DMS 273 (cell line): ENCODE measurements around the gene CNTNAP4.

ENCODE experiments used
- DNase-seq: peaks from one replicate; lab custom pipeline; 2025; ENCODE audit not compliant: unreplicated experiment; lab: John Stamatoyannopoulos, UW

The CNTNAP4 gene

GRCh38 chr16:76486740-76487139, 209.5 kb downstream of the CNTNAP4 start:
- DNase-seq: no peak

DNA sequence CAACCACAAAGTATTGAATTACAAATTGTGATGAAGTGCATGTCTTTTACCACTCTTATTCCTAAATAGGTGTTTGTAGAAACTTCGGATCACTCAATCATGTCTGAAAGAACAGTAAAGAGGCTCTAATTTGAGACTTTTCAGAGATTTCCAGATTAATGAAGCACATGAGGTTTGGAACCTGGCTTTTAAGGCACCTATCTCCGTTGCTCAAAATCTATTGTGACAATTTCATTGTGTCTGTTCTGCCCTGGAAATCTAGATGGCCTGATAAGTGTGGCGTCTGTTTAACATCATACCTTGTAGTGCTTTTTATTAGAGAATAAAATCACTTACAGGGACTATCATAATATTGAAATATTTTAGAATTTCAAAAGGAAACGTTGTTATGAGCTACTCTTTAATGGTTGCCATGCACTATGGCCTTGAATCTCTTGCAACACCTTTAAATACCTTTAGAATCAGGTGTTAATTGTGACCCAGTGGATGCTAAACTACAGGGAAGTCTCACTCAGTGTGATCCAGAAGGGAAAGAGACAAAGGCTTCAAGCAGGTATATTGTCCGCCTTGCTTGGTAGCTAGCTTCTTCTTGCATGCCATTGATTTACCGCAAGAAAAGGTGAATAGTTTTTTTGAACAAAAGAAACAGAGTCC, 210.3 kb downstream of the CNTNAP4 start:
- no peak for DNase-seq

- DNase-seq: no peak
Observed at GRCh38 chr16:76488065-76488417, 210.8 kb downstream of the CNTNAP4 start.

- no peak for DNase-seq
Observed at GRCh38 chr16:76490036-76490639, 212.9 kb downstream of the CNTNAP4 start.

- DNase-seq: no peak
Observed at GRCh38 chr16:76500006-76500405, 222.8 kb downstream of the CNTNAP4 start.

- no peak for DNase-seq
Observed at GRCh38 chr16:76502063-76502462, 224.9 kb downstream of the CNTNAP4 start.

DNA sequence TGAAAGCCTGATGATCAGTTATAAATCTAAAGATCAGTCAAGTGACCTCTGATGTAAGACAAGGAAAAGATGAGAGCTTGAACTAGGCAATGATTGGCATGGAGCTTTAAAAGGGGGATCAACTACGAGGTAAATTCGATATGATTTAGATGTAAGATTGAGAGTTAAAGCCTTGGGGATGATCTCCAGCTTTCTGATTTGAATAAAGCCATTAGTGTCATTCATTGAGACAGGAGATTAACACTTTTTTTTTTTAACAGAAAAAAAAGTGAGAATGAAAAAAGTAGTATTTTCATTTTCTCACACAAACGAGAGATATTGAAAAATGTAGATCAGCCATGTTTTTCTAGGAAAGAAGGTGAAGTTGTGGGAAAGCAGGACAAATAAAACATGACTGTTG, 225.4 kb downstream of the CNTNAP4 start:
- DNase-seq: no peak

GRCh38 chr16:76503091-76503490, 225.9 kb downstream of the CNTNAP4 start:
- no peak for DNase-seq

- no peak for DNase-seq
Observed at GRCh38 chr16:76511203-76511602, 234.0 kb downstream of the CNTNAP4 start.

DNA sequence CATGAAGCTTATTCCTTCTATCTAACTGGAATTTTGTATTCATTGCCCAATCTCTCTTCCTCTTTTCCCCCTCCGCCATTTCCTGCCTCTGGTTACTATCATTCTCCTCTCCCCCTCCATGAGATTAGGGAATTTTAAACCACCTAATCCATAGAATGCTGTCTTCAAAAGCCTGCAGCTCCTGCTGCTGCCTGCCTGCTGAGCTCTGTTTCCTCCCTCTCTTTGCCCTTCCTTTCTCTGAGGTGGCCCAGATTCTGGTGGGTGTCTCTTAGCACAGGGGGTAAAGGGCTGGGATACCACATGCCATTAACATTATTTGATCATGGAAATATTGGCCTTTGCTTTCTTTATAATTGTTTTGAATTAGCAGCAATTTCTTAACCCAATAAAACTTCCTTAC, 241.6 kb downstream of the CNTNAP4 start:
- DNase-seq: no peak

- DNase-seq: no peak
Observed at GRCh38 chr16:76524356-76524755, 247.2 kb downstream of the CNTNAP4 start.

GRCh38 chr16:76524769-76525168, 247.6 kb downstream of the CNTNAP4 start:
- DNase-seq: no peak

DNA sequence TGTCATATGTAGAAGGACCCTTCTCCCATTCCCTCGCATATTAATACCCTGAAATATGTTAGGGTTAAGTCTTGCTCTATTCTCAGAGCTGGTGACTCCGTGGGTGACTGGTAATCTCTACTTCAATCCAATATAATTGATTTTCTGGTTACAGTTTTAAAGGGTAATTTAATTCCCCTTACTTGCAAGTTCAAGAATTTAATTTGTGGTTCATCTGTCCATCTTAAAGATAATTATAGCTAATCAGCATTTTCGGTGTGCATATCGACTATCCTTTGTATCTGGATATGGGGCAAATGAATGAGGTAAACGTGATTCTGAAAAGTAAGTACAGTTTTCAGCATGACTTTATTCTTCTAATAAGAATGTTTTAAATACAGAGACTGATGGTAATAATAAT, 250.0 kb downstream of the CNTNAP4 start:
- DNase-seq: no peak

GRCh38 chr16:76529120-76529519, 251.9 kb downstream of the CNTNAP4 start:
- no peak for DNase-seq

DNA sequence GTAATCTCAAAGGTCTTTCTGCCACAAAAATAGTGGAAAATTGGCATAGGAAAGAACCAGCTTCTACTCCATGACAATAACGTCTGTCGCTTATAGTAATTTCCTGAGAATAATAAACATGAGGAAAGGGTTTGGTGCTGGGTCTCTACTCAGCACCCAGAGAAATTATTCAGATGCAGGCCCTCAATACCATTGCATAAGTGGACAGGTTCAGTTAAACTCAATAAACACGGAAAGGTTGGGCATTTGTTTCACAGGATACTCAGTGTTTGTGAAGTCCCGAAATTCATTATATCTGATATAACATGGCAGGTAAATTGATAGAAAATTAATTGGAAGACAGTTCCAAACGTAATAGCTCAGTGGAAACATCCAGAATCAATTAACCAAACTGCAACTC, 254.0 kb downstream of the CNTNAP4 start:
- DNase-seq: no peak

DNA sequence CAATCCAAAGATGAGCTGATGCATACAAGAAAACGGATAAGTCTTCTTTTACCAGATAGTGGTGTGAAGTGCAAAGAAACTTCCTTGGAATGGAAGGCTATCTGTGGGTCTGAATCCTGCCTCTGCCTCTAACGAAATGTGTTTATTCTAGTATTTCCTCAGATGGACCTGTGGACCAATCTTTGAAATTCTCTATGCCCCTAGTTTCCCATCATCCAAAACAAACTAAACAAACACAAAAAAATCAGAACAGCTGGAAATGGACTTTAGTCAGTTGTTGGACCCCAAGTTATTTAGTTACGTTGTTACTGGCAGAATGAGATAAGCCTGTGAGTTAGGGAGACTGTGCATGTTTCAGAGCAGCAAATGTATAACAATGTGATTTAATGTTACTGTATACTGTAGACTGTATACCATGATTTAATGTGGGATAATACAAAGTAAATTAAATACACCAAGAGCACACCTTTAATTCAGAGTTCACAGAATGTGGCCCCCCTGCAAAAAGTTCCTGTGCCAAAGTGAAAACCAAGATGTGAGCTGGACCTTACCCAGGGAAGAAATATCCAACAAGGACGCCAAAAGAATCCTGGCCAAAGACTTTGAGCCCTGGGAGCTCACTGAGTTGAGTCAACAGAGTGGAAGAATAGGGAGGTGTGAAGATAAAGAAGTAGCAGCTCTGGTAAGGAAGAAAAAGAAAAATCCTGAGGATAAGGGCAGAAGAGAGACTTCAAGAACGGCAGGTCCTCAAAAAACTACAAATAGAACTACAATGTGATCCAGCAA, 255.2 kb downstream of the CNTNAP4 start:
- DNase-seq: no peak

DNA sequence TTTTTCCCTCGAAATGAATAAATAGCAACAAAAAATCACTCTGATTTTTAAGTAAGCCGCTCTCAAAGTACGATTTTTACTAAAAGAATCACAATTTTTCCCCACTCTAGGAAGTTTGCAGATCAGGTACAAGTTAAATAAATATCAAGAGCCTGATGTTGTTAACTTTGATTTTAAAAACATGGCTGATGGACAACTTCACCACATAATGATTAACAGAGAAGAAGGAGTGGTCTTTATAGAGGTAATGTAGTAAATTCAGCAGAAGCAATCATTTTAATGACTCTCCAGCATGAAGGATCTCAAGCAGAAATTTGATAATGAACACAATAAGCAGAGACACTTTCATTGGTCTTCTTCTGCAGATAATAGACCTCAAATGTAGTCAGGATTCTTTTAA, 262.4 kb downstream of the CNTNAP4 start:
- no peak for DNase-seq

DNA sequence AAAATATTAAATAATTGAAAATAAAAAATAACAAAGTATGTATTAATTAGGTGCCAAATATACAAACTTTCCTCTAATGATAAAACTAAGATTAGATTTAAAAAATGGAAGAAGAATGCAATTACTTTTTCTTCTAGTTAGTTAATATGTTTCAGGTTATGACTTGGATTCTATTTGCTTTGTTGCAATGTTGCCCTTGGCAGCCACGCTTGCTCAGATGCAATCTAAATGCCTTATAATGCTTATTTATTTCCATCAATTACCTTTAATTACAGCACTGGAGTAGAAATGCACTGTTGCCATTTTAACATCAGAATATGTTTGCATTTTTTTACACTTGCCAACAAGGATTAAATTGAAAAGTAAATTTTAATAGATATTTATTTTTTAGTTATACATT, 263.9 kb downstream of the CNTNAP4 start:
- DNase-seq: no peak

GRCh38 chr16:76565542-76565941, 288.3 kb downstream of the CNTNAP4 start:
- DNase-seq: no peak

- DNase-seq: no peak
Observed at GRCh38 chr16:76571755-76572154, 294.6 kb downstream of the CNTNAP4 start.

DNA sequence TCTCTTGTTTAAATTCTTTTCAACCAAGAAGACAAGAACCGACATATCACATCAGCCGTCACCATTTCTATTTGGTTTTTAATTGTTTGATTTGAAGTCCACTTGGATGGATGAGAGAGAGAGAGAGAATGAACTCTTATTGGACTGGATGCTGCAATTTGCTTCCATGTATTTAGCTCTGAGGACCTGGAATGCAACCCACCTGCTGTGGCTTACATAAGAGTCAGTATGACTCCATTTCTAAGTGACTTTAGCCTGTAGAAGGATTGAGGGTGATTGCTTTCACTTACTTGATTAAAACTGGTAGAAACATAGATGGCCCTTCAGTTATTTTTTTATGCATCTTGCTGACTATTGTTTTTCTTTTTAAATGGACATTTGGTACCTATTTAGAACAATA, 296.1 kb downstream of the CNTNAP4 start:
- DNase-seq: no peak

DNA sequence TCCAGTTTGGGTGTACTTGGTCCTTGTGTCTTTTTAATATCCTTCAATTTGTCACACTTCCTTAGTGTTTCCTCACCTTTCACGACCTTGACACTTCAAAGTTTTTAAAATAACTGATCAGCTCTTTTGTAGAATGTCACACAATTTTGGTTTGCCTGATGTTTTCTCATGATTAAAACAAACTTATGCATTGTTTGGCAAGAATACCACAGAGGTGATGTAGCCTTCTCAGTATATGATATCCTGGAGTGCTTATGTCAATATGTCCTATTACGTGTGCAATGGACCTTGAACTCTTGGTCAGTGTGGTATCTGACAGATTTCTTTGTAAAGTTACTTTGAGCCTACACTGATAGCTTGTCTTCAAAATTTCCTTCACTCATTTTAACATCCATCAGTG, 297.4 kb downstream of the CNTNAP4 start:
- DNase-seq: no peak
